PC-9 (cell line): ENCODE measurements around the gene ESD. TPM values are rescaled to one million over a fixed set of nuclear protein-coding genes. Genes with fewer than 3 reads are reported as not detected.

ENCODE experiments used
- BruUV-seq: library from RNA; stranded (reverse); fragments of 400-500 nt; replicated peaks from 2 replicates; lab custom pipeline; 2021; lab: Mats Ljungman, UMichigan
- CTCF ChIA-PET: fragments of 300-600 bp; sonication (Branson Sonifier 250); formaldehyde crosslinking; loops from one replicate; lab custom pipeline; 2022; ENCODE audit warnings: antibody characterized with exemption; lab: Charles Lee
- POLR2A ChIA-PET: fragments of 300-600 bp; sonication (Branson Sonifier 250); formaldehyde crosslinking; loops from one replicate; lab custom pipeline; 2022; ENCODE audit warnings: antibody characterized with exemption; ENCODE audit not compliant: unreplicated experiment; lab: Charles Lee
- DNase-seq, 2 experiments: peaks; one replicate each; pipeline versions ENCODE4 v3.0.0 to v3.0.0-alpha.2; 2015 to 2022; ENCODE audit warnings: mixed read lengths in 1 of 2
- H2AFZ ChIP-seq: fragments of 200-600 bp; sonication (generic); 2 replicates; pipeline ENCODE4 v1.8.1; 2017; ENCODE audit warnings: antibody characterized with exemption
- H3F3A ChIP-seq: fragments of 200-600 bp; sonication (generic); 2 replicates; pipeline ENCODE4 v1.8.1; 2017; ENCODE audit warnings: antibody characterized with exemption, mild to moderate bottlenecking, low read depth; ENCODE audit not compliant: insufficient read depth
- H3K27ac ChIP-seq: fragments of 200-600 bp; sonication (generic); 2 replicates; pipeline ENCODE4 v1.6.1; 2016; ENCODE audit warnings: mixed run types
- H3K27me3 ChIP-seq: fragments of 200-600 bp; sonication (generic); 2 replicates; pipeline ENCODE4 v1.6.1; 2016; ENCODE audit warnings: low read depth, mixed run types; ENCODE audit not compliant: insufficient read depth
- H3K36me3 ChIP-seq: fragments of 200-600 bp; sonication (generic); 2 replicates; pipeline ENCODE4 v1.6.1; 2016; ENCODE audit warnings: low read depth, mixed run types
- H3K4me1 ChIP-seq: fragments of 200-600 bp; sonication (generic); replicated peaks from 2 replicates; pipeline ENCODE4 v1.6.1; 2016; ENCODE audit warnings: mixed run types; ENCODE audit not compliant: insufficient read depth
- H3K4me2 ChIP-seq: fragments of 200-600 bp; sonication (generic); 2 replicates; pipeline ENCODE4 v1.6.1; 2017; ENCODE audit warnings: mixed run types
- H3K4me3 ChIP-seq: fragments of 200-600 bp; sonication (generic); 2 replicates; pipeline ENCODE4 v1.6.1; 2016; ENCODE audit warnings: mixed run types
- H3K79me2 ChIP-seq: fragments of 200-600 bp; sonication (generic); 2 replicates; pipeline ENCODE4 v1.6.1; 2017; ENCODE audit warnings: low read depth, mixed run types
- H3K9me2 ChIP-seq: fragments of 200-600 bp; sonication (generic); 2 replicates; pipeline ENCODE4 v1.8.1; 2017; ENCODE audit warnings: mild to moderate bottlenecking; ENCODE audit not compliant: insufficient read depth
- H3K9me3 ChIP-seq: fragments of 200-600 bp; sonication (generic); 2 replicates; pipeline ENCODE4 v1.8.1; 2016; ENCODE audit warnings: low read depth; ENCODE audit not compliant: insufficient read depth
- H4K20me1 ChIP-seq: fragments of 200-600 bp; sonication (generic); 2 replicates; pipeline ENCODE4 v1.8.1; 2017; ENCODE audit not compliant: insufficient read depth
- EZH2 ChIP-seq: fragments of 200-600 bp; sonication (generic); IDR thresholded peaks from 2 replicates; pipeline ENCODE4 v1.8.0; 2017; ENCODE audit warnings: antibody characterized with exemption, low read depth
- intact Hi-C: fragments of 100-400 bp; cut with micrococcal nuclease; formaldehyde crosslinking; loops from one replicate; pipeline ENCODE4 v1.10.0; 2022; ENCODE audit not compliant: unreplicated experiment
- total RNA-seq: library from RNA; stranded (reverse); gene quantifications from 2 replicates; pipeline ENCODE4 v1.2.3, GENCODE V29; 2021
- TF ChIP-seq, protein P1 (sequence below): fragments of 200-600 bp; sonication (generic); conservative IDR thresholded peaks from 2 replicates; pipeline ENCODE4 v1.6.1; 2017; ENCODE audit warnings: mixed run types, antibody characterized with exemption, mild to moderate bottlenecking, moderate library complexity

The ESD gene
- total RNA-seq, 1 experiment from 2014 or later = 58.5 TPM

DNA sequence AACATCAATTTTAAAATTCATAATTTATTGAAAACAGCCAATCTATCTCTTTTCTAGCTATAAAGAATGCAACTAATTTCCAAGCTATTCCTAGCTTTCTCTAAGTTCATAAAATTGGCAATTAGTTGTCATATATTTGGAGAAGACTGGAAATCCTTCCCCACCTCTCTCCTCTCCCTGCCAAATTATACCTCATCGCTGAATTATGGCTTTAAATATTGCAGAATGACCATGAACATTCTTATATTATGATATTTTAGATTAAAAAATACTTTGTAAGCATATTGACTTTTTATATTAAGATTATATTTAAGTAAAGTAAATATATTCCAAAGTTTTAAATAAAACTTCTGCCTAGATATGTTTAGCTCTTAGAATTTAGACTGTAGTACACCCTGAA lies 58.2 kb downstream of the ESD start:
- H3K4me1 ChIP-seq = no peaks in the 10 kb centered on the region
- TF ChIP-seq, protein P1, sequence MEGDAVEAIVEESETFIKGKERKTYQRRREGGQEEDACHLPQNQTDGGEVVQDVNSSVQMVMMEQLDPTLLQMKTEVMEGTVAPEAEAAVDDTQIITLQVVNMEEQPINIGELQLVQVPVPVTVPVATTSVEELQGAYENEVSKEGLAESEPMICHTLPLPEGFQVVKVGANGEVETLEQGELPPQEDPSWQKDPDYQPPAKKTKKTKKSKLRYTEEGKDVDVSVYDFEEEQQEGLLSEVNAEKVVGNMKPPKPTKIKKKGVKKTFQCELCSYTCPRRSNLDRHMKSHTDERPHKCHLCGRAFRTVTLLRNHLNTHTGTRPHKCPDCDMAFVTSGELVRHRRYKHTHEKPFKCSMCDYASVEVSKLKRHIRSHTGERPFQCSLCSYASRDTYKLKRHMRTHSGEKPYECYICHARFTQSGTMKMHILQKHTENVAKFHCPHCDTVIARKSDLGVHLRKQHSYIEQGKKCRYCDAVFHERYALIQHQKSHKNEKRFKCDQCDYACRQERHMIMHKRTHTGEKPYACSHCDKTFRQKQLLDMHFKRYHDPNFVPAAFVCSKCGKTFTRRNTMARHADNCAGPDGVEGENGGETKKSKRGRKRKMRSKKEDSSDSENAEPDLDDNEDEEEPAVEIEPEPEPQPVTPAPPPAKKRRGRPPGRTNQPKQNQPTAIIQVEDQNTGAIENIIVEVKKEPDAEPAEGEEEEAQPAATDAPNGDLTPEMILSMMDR = no peak
- TF ChIP-seq EZH2 = no peak
- ChIA-PET CTCF (no interaction called here), POLR2A (no interaction called here)
- no peaks in the 10 kb centered on the region for H3K9me3 ChIP-seq
- no peak for DNase-seq
- H3K9me2 ChIP-seq = no peaks in the 10 kb centered on the region
- no peaks in the 10 kb centered on the region for H3K36me3 ChIP-seq
- H3K27ac ChIP-seq = no peak overlapping the region
- no peaks in the 10 kb centered on the region for H3K79me2 ChIP-seq
- no peak overlapping the region for H3K4me3 ChIP-seq
- no peaks in the 10 kb centered on the region for H3K27me3 ChIP-seq
- no TSS peak for BruUV-seq
- intact Hi-C loops = no loop called here
- H3F3A ChIP-seq = no peaks in the 10 kb centered on the region
- H3K4me2 ChIP-seq = no peak overlapping the region
- H4K20me1 ChIP-seq = peaks cover 6% of the 10 kb centered on the region; the same call in 1 of the 2 replicates
- no peak overlapping the region for H2AFZ ChIP-seq

DNA sequence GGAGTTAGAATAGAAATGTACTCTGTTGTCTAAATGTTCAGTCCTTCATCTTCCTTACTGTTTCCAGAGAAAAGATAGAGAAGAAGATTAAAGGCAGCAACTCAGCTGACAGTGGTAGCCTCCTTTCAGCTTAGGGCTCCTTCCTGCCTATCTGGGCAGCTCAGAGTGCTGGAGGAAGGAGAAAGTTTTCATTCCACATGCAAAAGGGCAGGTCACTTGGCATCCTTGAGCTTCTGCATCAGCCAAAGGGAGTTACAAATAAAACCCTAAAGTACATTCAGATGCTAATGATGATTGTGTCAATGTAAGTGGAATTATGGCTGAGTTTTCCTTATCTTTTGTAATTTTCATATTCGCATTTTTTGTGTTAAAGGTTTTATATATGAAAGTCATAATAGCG lies 58.9 kb downstream of the ESD start:
- no peak overlapping the region for H3K4me3 ChIP-seq
- TF ChIP-seq EZH2 = no peak
- TF ChIP-seq, protein P1 = no peak
- H3K79me2 ChIP-seq = no peaks in the 10 kb centered on the region
- no peaks in the 10 kb centered on the region for H3K9me2 ChIP-seq
- H3K4me1 ChIP-seq = no peaks in the 10 kb centered on the region
- H3K27me3 ChIP-seq = no peaks in the 10 kb centered on the region
- H3K27ac ChIP-seq = no peak overlapping the region
- CTCF ChIA-PET = no interaction called here
- intact Hi-C loops = no loop called here
- no TSS peak for BruUV-seq
- no peak for DNase-seq
- H4K20me1 ChIP-seq = peaks cover 6% of the 10 kb centered on the region; the same call in 1 of the 2 replicates
- H3K4me2 ChIP-seq = no peak overlapping the region
- POLR2A ChIA-PET = no interaction called here
- H3K9me3 ChIP-seq = no peaks in the 10 kb centered on the region
- no peaks in the 10 kb centered on the region for H3K36me3 ChIP-seq
- H3F3A ChIP-seq = no peaks in the 10 kb centered on the region
- no peak overlapping the region for H2AFZ ChIP-seq

DNA sequence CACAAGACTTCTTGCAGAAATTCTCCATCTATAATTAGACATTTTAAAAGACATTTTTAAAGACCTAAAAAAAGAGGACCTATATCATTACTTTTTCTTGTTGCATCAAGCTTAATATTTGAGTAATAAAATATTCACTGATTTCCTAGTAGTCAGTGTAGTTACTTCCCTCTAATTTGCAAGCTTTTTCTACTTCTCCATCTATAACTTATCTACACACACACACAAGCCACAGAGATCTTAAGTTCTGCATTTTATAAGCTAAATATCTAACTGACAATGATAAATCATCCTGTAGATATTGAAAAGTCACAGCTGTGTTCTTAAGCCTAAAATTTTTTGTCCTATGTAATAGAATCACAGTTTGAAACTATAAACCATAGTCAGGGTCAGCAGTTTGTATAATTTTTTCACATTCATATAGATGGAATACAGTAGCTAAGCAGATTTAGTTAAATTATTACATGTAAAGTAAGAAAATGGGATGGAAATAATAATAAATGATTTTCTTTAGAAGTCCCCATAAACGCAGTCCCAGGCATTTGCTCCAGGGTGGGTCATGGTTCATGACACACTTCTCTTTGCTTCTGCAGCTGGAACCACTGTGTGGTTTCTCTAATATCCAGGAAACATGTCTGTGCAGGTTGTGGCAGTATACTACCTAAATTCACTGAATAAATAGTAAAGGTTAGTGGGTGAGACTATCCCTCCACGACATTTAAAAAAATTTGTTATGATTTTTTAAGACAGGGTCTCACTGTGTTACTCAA lies 60.2 kb downstream of the ESD start:
- intact Hi-C loops = no loop called here
- Histone ChIP-seq H2AFZ (no peak overlapping the region), H3K4me2 (no peak overlapping the region), H3K27me3 (no peaks in the 10 kb centered on the region), H3F3A (no peaks in the 10 kb centered on the region), H3K9me2 (no peaks in the 10 kb centered on the region), H3K79me2 (no peaks in the 10 kb centered on the region), H3K9me3 (no peaks in the 10 kb centered on the region), H3K4me3 (no peak overlapping the region), H3K36me3 (no peaks in the 10 kb centered on the region), H3K27ac (no peak overlapping the region), H4K20me1 (peaks cover 6% of the 10 kb centered on the region; the same call in 1 of the 2 replicates), H3K4me1 (no peaks in the 10 kb centered on the region)
- BruUV-seq = no TSS peak
- ChIA-PET POLR2A (no interaction called here), CTCF (no interaction called here)
- no peak for DNase-seq
- TF ChIP-seq, protein P1 = no peak
- TF ChIP-seq EZH2 = no peak
